ENCODE measurements around the gene DCP1A.
"Not testable (repeated sequence)": the region's sequence is repeated elsewhere in the genome, so short reads cannot be mapped to it uniquely, and the experiment has no call there.

Gene DCP1A

DNA sequence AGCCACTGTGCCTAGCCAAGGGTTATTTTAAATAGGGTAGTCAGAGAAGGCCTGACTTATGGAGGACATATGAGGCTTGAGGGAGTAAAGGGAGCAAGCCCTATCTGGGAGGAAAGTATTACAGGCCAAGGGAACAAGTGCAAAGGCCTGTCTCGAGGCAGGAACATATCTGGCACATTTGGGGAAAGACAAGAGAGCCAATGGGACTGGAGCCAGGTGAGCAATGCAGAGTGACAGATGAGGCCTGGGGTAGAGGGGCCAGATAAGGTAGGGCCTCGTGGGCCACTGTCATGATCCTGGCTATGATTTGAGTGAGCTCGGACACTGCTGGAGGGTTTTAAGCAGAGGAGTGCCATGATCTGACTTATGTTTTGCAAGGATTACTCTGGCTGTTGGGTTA lies 43.8 kb downstream of the DCP1A start:
- TF ChIP-seq, protein P1, sequence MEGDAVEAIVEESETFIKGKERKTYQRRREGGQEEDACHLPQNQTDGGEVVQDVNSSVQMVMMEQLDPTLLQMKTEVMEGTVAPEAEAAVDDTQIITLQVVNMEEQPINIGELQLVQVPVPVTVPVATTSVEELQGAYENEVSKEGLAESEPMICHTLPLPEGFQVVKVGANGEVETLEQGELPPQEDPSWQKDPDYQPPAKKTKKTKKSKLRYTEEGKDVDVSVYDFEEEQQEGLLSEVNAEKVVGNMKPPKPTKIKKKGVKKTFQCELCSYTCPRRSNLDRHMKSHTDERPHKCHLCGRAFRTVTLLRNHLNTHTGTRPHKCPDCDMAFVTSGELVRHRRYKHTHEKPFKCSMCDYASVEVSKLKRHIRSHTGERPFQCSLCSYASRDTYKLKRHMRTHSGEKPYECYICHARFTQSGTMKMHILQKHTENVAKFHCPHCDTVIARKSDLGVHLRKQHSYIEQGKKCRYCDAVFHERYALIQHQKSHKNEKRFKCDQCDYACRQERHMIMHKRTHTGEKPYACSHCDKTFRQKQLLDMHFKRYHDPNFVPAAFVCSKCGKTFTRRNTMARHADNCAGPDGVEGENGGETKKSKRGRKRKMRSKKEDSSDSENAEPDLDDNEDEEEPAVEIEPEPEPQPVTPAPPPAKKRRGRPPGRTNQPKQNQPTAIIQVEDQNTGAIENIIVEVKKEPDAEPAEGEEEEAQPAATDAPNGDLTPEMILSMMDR (IDR thresholded peaks at IDR 0.05; ENCODE audit: low read depth, low read length): no peak
- DNase-seq (ENCODE audit: extremely low read depth, low read depth): no peak

DNA sequence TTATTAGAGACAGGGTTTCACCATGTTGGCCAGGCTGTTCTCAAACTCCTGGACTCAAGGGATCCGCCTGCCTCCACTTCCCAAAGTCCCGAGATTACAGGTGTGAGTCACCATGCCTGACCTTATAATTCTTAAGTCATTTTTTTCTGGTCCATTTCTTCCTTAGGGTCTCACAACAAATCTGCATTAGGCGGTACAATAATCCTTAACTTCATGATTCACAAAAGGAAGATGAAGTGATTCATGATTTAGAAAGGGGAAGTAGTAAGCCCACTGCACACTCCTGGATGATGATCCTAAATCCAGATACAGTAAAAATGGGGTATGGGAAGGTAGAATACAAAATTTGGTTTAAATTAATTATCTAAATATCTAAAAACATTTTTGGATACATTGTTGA lies 46.5 kb downstream of the DCP1A start:
- DNase-seq (ENCODE audit: extremely low read depth, low read depth): no peak
- TF ChIP-seq, protein P1 (IDR thresholded peaks at IDR 0.05; ENCODE audit: low read depth, low read length): no peak

DNA sequence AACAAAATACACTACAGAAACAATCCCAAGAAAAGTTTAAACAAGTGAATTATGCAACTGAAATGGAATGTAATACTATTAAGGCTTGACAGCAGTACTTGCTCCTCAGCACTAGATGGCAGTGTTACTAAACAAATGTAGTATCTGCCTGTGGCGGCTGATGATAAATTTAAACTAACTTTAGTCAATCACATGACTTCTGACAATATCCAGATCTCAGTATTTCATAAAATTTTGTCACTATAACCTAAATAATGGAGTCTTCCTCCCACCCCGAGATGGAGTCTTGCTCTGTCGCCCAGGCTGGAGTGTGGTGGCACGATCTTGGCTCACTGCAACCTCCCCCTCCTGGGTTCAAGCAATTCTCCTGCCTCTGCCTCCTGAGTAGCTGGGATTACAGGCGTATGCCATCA lies 47.7 kb downstream of the DCP1A start:
- DNase-seq (ENCODE audit: extremely low read depth, low read depth): not testable (repeated sequence)
- TF ChIP-seq, protein P1 (IDR thresholded peaks at IDR 0.05; ENCODE audit: low read depth, low read length): peak; percentile 82

DNA sequence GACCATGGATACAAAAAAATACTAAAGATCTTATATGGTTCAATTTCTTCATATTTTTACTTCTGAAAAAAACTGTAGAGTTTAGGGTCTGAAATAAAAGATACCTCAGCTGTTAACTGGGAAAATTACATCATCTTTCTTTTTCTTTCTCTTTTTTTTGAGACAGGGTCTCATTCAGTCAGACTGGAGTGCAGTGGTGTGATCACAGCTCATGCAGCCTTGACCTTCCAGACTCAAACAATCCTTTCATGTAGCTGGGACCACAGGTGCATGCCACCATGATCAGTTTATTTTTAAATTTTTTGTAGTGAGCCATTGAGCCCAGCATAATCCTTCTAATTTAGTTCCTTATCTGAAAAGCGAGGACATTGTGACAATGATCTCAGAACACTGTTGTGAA lies 51.9 kb downstream of the DCP1A start:
- TF ChIP-seq, protein P1 (IDR thresholded peaks at IDR 0.05; ENCODE audit: low read depth, low read length): no peak

DNA sequence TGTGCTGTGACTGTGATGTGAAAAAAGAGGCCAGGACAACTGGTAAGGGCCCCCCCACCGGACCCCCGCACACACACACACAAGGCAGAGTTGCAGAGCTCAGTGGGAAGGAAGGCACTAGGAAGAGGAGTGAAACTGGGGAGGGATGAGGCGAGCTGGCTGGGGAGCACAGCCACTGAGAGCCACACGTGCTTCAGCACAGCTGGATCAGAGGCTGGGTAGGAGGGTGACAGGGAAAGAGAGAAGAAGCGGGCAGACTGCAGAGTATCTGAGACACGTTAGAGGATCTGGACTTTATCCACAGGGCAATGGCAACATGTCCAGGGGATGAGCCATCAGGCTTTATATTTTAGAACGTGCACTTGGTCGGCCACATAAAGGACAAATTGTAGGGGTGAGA lies 53.5 kb downstream of the DCP1A start:
- no peak for DNase-seq (ENCODE audit: extremely low read depth, low read depth)
- TF ChIP-seq, protein P1 (IDR thresholded peaks at IDR 0.05; ENCODE audit: low read depth, low read length): no peak

More for the DNA sequence above, 51.9 kb downstream of the DCP1A start:
- DNase-seq (ENCODE audit: extremely low read depth, low read depth): no peak

DNA sequence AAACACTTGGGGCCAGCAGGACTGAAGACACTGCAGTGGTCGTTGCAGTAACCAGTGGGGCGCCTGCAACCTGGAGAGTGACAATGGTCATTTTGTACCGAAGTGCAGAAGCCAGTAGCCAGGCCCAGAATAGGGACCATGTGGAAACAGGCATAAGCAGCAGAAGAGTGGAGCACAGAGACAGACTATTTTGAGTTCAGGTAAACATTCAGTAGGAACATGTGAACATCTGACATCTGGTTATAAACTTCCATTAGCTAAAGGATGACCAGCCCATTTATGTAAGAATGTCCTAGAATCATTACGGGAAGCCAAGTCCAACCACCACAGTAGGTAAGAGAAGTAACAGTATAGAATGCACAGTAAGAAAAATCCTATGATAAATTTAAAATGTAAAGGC lies 59.1 kb downstream of the DCP1A start:
- TF ChIP-seq, protein P1 (IDR thresholded peaks at IDR 0.05; ENCODE audit: low read depth, low read length): no peak
- DNase-seq (ENCODE audit: extremely low read depth, low read depth): no peak

DNA sequence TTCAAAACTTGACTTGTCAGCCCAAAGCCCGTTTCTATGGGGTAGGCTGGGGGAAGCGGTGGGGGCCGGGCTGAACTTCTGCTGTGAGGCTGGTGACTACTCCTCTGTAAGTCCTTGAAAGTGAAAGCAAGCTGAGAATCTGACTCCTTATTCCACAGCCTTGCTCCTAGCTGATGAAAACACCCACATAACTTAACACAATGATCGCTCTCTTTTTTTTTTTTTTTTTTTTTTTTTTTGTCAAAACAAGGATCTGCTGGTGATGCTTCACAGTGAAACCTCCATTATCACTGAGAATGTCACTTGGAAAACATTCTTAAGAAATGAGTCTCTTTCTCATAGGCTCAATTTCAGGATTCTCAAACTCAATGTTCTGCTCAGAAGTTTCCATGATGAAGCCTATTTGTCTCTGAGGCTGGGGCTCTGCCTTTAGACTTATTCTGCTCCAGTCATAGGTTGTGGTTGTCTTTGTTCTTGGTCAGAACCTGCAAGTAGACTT lies 60.2 kb downstream of the DCP1A start:
- TF ChIP-seq, protein P1 (IDR thresholded peaks at IDR 0.05; ENCODE audit: low read depth, low read length): no peak
- no peak for DNase-seq (ENCODE audit: extremely low read depth, low read depth)

Data from AG09319 (cell line).